MM.1S (cell line): ENCODE results near the gene TEX10.

Source experiments
- DNase-seq: peaks from one replicate; pipeline ENCODE4 v3.0.0-alpha.2; 2015
- H2AFZ ChIP-seq: fragments of 300-600 bp; sonication (generic); 2 replicates; pipeline ENCODE4 v1.6.0; 2016; ENCODE audit warnings: antibody characterized with exemption, low read length
- H3F3A ChIP-seq: fragments of 300-600 bp; sonication (generic); 2 replicates; pipeline ENCODE4 v1.6.1; 2016; ENCODE audit warnings: mild to moderate bottlenecking, antibody characterized with exemption, low read length, moderate library complexity, mixed read lengths; ENCODE audit not compliant: insufficient read depth
- H3K27ac ChIP-seq: fragments of 300-600 bp; sonication (generic); 2 replicates; pipeline ENCODE4 v1.5.1; 2016; ENCODE audit warnings: mild to moderate bottlenecking, low read length
- H3K27me3 ChIP-seq: fragments of 300-600 bp; sonication (generic); replicated peaks from 2 replicates; pipeline ENCODE4 v1.6.0; 2016; ENCODE audit warnings: low read length; ENCODE audit not compliant: insufficient read depth
- H3K36me3 ChIP-seq: fragments of 300-600 bp; sonication (generic); replicated peaks from 2 replicates; pipeline ENCODE4 v1.6.1; 2016; ENCODE audit warnings: mild to moderate bottlenecking, low read length, mixed read lengths; ENCODE audit not compliant: insufficient read depth
- H3K4me1 ChIP-seq: fragments of 300-600 bp; sonication (generic); 2 replicates; pipeline ENCODE4 v1.6.1; 2016; ENCODE audit warnings: low read length, mixed read lengths
- H3K4me2 ChIP-seq: fragments of 300-600 bp; sonication (generic); 2 replicates; pipeline ENCODE4 v1.6.0; 2016; ENCODE audit warnings: low read depth, low read length
- H3K4me3 ChIP-seq: fragments of 300-600 bp; sonication (generic); 2 replicates; pipeline ENCODE4 v1.5.1; 2016; ENCODE audit warnings: low read length, mixed read lengths
- H3K79me2 ChIP-seq: fragments of 300-600 bp; sonication (generic); 2 replicates; pipeline ENCODE4 v1.6.1; 2016; ENCODE audit warnings: mixed run types, low read length, mixed read lengths
- H3K9ac ChIP-seq: fragments of 300-600 bp; sonication (generic); 2 replicates; pipeline ENCODE4 v1.6.1; 2016; ENCODE audit warnings: low read length, mixed read lengths
- H3K9me2 ChIP-seq: fragments of 300-600 bp; sonication (generic); replicated peaks from 2 replicates; pipeline ENCODE4 v1.6.1; 2016; ENCODE audit warnings: mild to moderate bottlenecking, low read length, mixed read lengths; ENCODE audit not compliant: insufficient read depth
- H3K9me3 ChIP-seq: fragments of 300-600 bp; sonication (generic); replicated peaks from 2 replicates; pipeline ENCODE4 v1.6.1; 2016; ENCODE audit warnings: mild to moderate bottlenecking, low read length, mixed read lengths; ENCODE audit not compliant: insufficient read depth
- H4K20me1 ChIP-seq: fragments of 300-600 bp; sonication (generic); 2 replicates; pipeline ENCODE4 v1.6.1; 2016; ENCODE audit warnings: mild to moderate bottlenecking, low read length, moderate library complexity, mixed read lengths; ENCODE audit not compliant: insufficient read depth
- EZH2 ChIP-seq: fragments of 300-600 bp; sonication (generic); optimal IDR thresholded peaks from 2 replicates; pipeline ENCODE3; 2017; ENCODE audit warnings: low read depth, mild to moderate bottlenecking, antibody characterized with exemption, low read length, mixed read lengths
- EZH2phosphoT487 ChIP-seq: fragments of 300-600 bp; sonication (generic); IDR thresholded peaks from 2 replicates; pipeline ENCODE4 v1.6.1; 2018; ENCODE audit warnings: antibody characterized with exemption, low read length
- TF ChIP-seq, protein P1 (sequence below): fragments of 300-600 bp; sonication (generic); IDR thresholded peaks from 2 replicates; pipeline ENCODE4 v1.5.1; 2016; ENCODE audit warnings: antibody characterized with exemption, low read length, mixed read lengths

TEX10 gene

DNA sequence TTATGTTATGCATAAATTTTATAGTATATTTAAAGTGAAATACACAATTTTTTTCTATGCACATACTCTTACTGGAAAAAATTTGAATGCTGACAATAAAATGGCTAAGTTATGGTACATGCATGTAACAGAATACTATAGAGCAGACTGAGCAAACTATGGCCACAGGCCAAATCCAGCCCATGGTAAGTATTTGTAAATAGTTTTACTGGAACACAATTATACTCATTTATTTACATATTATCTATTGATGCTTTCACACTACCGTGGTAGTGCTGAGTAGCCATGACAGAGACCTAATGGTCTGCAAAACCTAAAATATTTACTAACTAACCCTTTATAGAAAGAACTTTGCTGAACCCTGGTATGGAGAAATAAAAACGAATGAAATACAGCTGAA, 45.7 kb downstream of the TEX10 start:
- Histone ChIP-seq H3K4me1 (no peaks in the 10 kb centered on the region), H3K27ac (no peak overlapping the region), H3K79me2 (peaks cover 10% of the 10 kb centered on the region; the same call in 1 of the 2 replicates), H3K9me3 (no peaks in the 10 kb centered on the region), H3K9ac (no peak overlapping the region), H3K4me3 (no peak overlapping the region), H3K9me2 (no peaks in the 10 kb centered on the region), H3F3A (no peaks in the 10 kb centered on the region), H3K36me3 (peaks cover 1% of the 10 kb centered on the region; the same call in 1 of the 2 replicates), H2AFZ (no peak overlapping the region), H3K4me2 (no peak overlapping the region), H3K27me3 (no peaks in the 10 kb centered on the region), H4K20me1 (no peaks in the 10 kb centered on the region)
- DNase-seq, result no peak
- TF ChIP-seq, protein P1, sequence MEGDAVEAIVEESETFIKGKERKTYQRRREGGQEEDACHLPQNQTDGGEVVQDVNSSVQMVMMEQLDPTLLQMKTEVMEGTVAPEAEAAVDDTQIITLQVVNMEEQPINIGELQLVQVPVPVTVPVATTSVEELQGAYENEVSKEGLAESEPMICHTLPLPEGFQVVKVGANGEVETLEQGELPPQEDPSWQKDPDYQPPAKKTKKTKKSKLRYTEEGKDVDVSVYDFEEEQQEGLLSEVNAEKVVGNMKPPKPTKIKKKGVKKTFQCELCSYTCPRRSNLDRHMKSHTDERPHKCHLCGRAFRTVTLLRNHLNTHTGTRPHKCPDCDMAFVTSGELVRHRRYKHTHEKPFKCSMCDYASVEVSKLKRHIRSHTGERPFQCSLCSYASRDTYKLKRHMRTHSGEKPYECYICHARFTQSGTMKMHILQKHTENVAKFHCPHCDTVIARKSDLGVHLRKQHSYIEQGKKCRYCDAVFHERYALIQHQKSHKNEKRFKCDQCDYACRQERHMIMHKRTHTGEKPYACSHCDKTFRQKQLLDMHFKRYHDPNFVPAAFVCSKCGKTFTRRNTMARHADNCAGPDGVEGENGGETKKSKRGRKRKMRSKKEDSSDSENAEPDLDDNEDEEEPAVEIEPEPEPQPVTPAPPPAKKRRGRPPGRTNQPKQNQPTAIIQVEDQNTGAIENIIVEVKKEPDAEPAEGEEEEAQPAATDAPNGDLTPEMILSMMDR, result no peak
- TF ChIP-seq EZH2 (no peak), EZH2phosphoT487 (no peak)

DNA sequence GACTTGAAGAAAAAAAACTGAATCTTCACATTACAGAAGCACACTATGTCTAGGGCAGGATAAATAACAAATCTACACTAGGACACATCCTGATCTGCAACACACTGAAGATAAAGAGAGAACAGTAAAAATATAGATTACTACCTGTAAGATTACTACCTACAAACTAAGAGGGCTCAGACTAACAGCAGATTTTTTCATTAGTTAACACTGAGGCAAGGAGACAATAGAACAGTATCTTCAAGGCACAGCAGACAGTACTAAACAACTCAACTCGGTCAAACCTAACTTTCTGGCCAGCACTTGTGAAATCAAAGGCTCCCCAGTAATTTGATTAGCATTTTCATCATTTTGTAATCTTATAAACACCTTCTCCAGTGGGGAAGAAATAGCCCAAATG, 46.5 kb downstream of the TEX10 start:
- no peaks in the 10 kb centered on the region for H3K9me2 ChIP-seq
- no peaks in the 10 kb centered on the region for H3F3A ChIP-seq
- H3K4me2 ChIP-seq, result no peak overlapping the region
- no peak for DNase-seq
- no peaks in the 10 kb centered on the region for H3K9me3 ChIP-seq
- peaks cover 10% of the 10 kb centered on the region; the same call in 1 of the 2 replicates for H3K79me2 ChIP-seq
- H3K9ac ChIP-seq, result no peak overlapping the region
- H3K4me1 ChIP-seq, result no peaks in the 10 kb centered on the region
- H3K36me3 ChIP-seq, result peaks cover 2% of the 10 kb centered on the region
- H2AFZ ChIP-seq, result no peak overlapping the region
- H3K27ac ChIP-seq, result no peak overlapping the region
- TF ChIP-seq EZH2phosphoT487, result no peak
- no peak for TF ChIP-seq EZH2
- TF ChIP-seq, protein P1, result no peak
- H4K20me1 ChIP-seq, result no peaks in the 10 kb centered on the region
- no peak overlapping the region for H3K4me3 ChIP-seq
- H3K27me3 ChIP-seq, result no peaks in the 10 kb centered on the region

DNA sequence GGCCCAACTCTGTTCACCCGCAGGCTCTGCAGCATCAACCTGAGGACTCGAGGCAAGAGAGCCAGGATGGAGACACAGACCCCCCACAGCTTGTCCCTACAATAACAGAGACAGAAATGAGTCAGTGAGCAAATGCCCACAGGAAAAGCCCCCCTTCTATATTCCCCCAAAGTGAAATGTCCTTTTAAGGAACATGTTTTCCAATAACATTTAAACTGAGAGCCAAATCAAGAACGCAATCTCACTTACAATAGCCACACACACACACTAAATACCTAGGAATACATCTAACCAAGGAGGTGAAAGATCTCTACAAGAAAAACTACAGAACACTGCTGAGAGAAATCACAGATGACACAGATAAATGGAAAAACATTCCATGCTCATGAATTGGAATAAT, 49.0 kb downstream of the TEX10 start:
- peaks cover 2% of the 10 kb centered on the region; the same call in 1 of the 2 replicates for H3K36me3 ChIP-seq

More for the DNA sequence above, 49.0 kb downstream of the TEX10 start:
- Histone ChIP-seq H3F3A (no peaks in the 10 kb centered on the region), H3K4me2 (no peak overlapping the region), H3K27me3 (no peaks in the 10 kb centered on the region), H2AFZ (no peak overlapping the region), H3K9ac (no peak overlapping the region), H3K4me1 (no peaks in the 10 kb centered on the region), H3K27ac (no peak overlapping the region), H3K4me3 (no peak overlapping the region), H3K79me2 (0 out of 2 replicates have a peak, but pooled peaks cover 5% of the 10 kb centered on the region), H3K9me2 (no peaks in the 10 kb centered on the region), H3K9me3 (no peaks in the 10 kb centered on the region), H4K20me1 (no peaks in the 10 kb centered on the region)
- no peak for DNase-seq
- no peak for TF ChIP-seq EZH2
- TF ChIP-seq, protein P1, result no peak
- TF ChIP-seq EZH2phosphoT487, result no peak
